A549 (cell line): ENCODE data around the gene UBE2R2. TPM values are rescaled to one million over a fixed set of nuclear protein-coding genes. Genes with fewer than 3 reads are reported as not detected.

Source experiments
- ATAC-seq, 2 experiments: fragments of 200-7000 bp in 1 of 2; fragments of >200 bp in 1 of 2; cut with Nextera tagmentation in 1 of 2; cut with Tn5 transposase in 1 of 2; 3 replicates each; pipeline versions ENCODE4 v1.8.0 to v1.9.1; 2018 to 2020; ENCODE audit warnings: mild to moderate bottlenecking in 1 of 2, moderate library complexity in 1 of 2
- CTCF ChIA-PET: fragments of 300-600 bp; sonication (Branson Sonifier 250); formaldehyde crosslinking; extraction: SDS; loops from one replicate; lab custom pipeline; 2021; ENCODE audit warnings: antibody characterized with exemption, inconsistent platforms; lab: Yijun Ruan, JAX
- POLR2A ChIA-PET: fragments of 350-600 bp; formaldehyde crosslinking; extraction: SDS; loops from one replicate; lab custom pipeline; 2021; ENCODE audit warnings: antibody characterized with exemption, inconsistent platforms; lab: Yijun Ruan, JAX
- DNase-seq, 2 experiments: peaks; one replicate each; pipeline versions ENCODE4 v3.0.0 to v3.0.0-alpha.2; 2011 to 2016; ENCODE audit warnings: low read depth in 1 of 2, low spot score in 1 of 2
- FAIRE-seq: peaks from 2 replicates; lab custom pipeline; 2011; peaks lifted over from hg19 to GRCh38; lab: Jason Lieb, UNC
- H3K27ac ChIP-seq, 2 experiments: fragments of >200 bp; sonication (Bioruptor Twin); formaldehyde crosslinking; 3 replicates each; pipeline ENCODE4 v1.5.1; 2016 to 2017
- H3K4me1 ChIP-seq: fragments of >200 bp; sonication (Bioruptor Twin); formaldehyde crosslinking; 3 replicates; pipeline ENCODE4 v1.6.1; 2016
- H3K4me2 ChIP-seq: fragments of >200 bp; sonication (Bioruptor Twin); formaldehyde crosslinking; 3 replicates; pipeline ENCODE4 v1.6.1; 2016
- H3K4me3 ChIP-seq: fragments of >200 bp; sonication (Bioruptor Twin); formaldehyde crosslinking; 3 replicates; pipeline ENCODE4 v1.5.1; 2016
- H3K9me3 ChIP-seq: fragments of >200 bp; sonication (Bioruptor Twin); formaldehyde crosslinking; 3 replicates; pipeline ENCODE4 v1.6.1; 2016
- CBX2 ChIP-seq: fragments of 200-600 bp; sonication (generic); IDR thresholded peaks from 2 replicates; pipeline ENCODE4 v1.6.1; 2016; ENCODE audit warnings: low read depth, mild to moderate bottlenecking, borderline replicate concordance
- CEBPB ChIP-seq, 2 experiments: fragments of >200 bp in 1 of 2; sonication (Bioruptor Twin) in 1 of 2; formaldehyde crosslinking in 1 of 2; IDR thresholded peaks; 2 replicates each; pipeline ENCODE4 v1.6.1; 2012 to 2016
- CHD2 ChIP-seq: fragments of 150-350 bp; IDR thresholded peaks from 2 replicates; pipeline ENCODE4 v1.6.1; 2014; ENCODE audit warnings: low read length; ENCODE audit not compliant: partially characterized antibody
- CHD4 ChIP-seq: fragments of 200-600 bp; sonication (generic); IDR thresholded peaks from 2 replicates; pipeline ENCODE4 v1.6.1; 2016; ENCODE audit warnings: antibody characterized with exemption, mild to moderate bottlenecking, borderline replicate concordance
- CTCF ChIP-seq: fragments of >200 bp; sonication (Bioruptor Twin); formaldehyde crosslinking; IDR thresholded peaks from 3 replicates; pipeline ENCODE4 v1.5.1; 2016
- ELK1 ChIP-seq: fragments of 150-350 bp; IDR thresholded peaks from 2 replicates; pipeline ENCODE4 v1.6.1; 2014; ENCODE audit warnings: low read depth, mild to moderate bottlenecking, low read length
- FOSB ChIP-seq: fragments of 250-450 bp; sonication (Bioruptor Pico); IDR thresholded peaks from 2 replicates; pipeline ENCODE4 v1.5.0; 2020; ENCODE audit warnings: mild to moderate bottlenecking, moderate library complexity
- FOSL2 ChIP-seq, 2 experiments: fragments of 450-650 bp in 1 of 2; fragments of >200 bp in 1 of 2; sonication (Bioruptor Twin) in 1 of 2; formaldehyde crosslinking; IDR thresholded peaks; 2 replicates each; pipeline versions ENCODE4 v1.5.0 to v1.6.1; 2016 to 2020; ENCODE audit warnings: mild to moderate bottlenecking in 1 of 2, moderate library complexity in 1 of 2
- FOXS1 ChIP-seq: fragments of 250-450 bp; sonication (Bioruptor Pico); IDR thresholded peaks from 2 replicates; pipeline ENCODE4 v1.5.0; 2020; ENCODE audit warnings: mild to moderate bottlenecking, moderate library complexity
- HOXA7 ChIP-seq: fragments of 250-450 bp; sonication (Bioruptor Pico); IDR thresholded peaks from 2 replicates; pipeline ENCODE4 v1.5.0; 2020; ENCODE audit warnings: mild to moderate bottlenecking, moderate library complexity
- HOXB5 ChIP-seq: fragments of 250-450 bp; sonication (Bioruptor Pico); IDR thresholded peaks from 2 replicates; pipeline ENCODE4 v1.5.0; 2020; ENCODE audit warnings: mild to moderate bottlenecking, moderate library complexity
- JUN ChIP-seq, 2 experiments: fragments of >200 bp; sonication (Bioruptor Twin); formaldehyde crosslinking; IDR thresholded peaks; 2 replicates in 1 of 2; 3 replicates in 1 of 2; pipeline ENCODE4 v1.6.1; 2016 to 2017
- KDM5A ChIP-seq: fragments of 200-600 bp; sonication (generic); IDR thresholded peaks from 2 replicates; pipeline ENCODE4 v1.6.1; 2016; ENCODE audit warnings: antibody characterized with exemption, mild to moderate bottlenecking
- MAFK ChIP-seq: fragments of 450-650 bp; IDR thresholded peaks from 2 replicates; pipeline ENCODE4 v1.6.1; 2014; ENCODE audit not compliant: partially characterized antibody
- MAZ ChIP-seq: fragments of 150-350 bp; IDR thresholded peaks from 2 replicates; pipeline ENCODE4 v1.6.1; 2014; ENCODE audit warnings: antibody characterized with exemption, low read depth, low read length, borderline replicate concordance
- NR3C1 ChIP-seq: fragments of >200 bp; sonication (Bioruptor Twin); formaldehyde crosslinking; IDR thresholded peaks from 3 replicates; pipeline ENCODE4 v1.6.1; 2017
- PHF8 ChIP-seq: fragments of 200-600 bp; sonication (generic); IDR thresholded peaks from 2 replicates; pipeline ENCODE4 v1.6.1; 2016; ENCODE audit warnings: low read depth, mild to moderate bottlenecking, antibody characterized with exemption, moderate library complexity, borderline replicate concordance
- POLR2AphosphoS2 ChIP-seq: conservative IDR thresholded peaks from 2 replicates; pipeline ENCODE4 v1.6.1; 2012; ENCODE audit warnings: low read length, improper control_type of control experiment, inconsistent platforms
- RAD21 ChIP-seq, 2 experiments: fragments of >200 bp in 1 of 2; sonication (Bioruptor Twin) in 1 of 2; formaldehyde crosslinking in 1 of 2; IDR thresholded peaks in 1 of 2; conservative IDR thresholded peaks in 1 of 2; 2 replicates in 1 of 2; 3 replicates in 1 of 2; pipeline ENCODE4 v1.6.1; 2012 to 2018; ENCODE audit warnings: inconsistent platforms in 1 of 2
- RFX5 ChIP-seq: fragments of 450-650 bp; IDR thresholded peaks from 2 replicates; pipeline ENCODE4 v1.7.1; 2014; ENCODE audit warnings: antibody characterized with exemption, mild to moderate bottlenecking, moderate library complexity
- RNF2 ChIP-seq: fragments of 200-600 bp; sonication (generic); IDR thresholded peaks from 2 replicates; pipeline ENCODE4 v1.6.1; 2016; ENCODE audit warnings: low read depth, mild to moderate bottlenecking, antibody characterized with exemption, moderate library complexity, borderline replicate concordance
- SMC3 ChIP-seq: fragments of >200 bp; sonication (Bioruptor Twin); formaldehyde crosslinking; IDR thresholded peaks from 3 replicates; pipeline ENCODE4 v1.6.1; 2018; ENCODE audit warnings: inconsistent platforms
- SREBF2 ChIP-seq: fragments of 450-650 bp; IDR thresholded peaks from 2 replicates; pipeline ENCODE4 v1.6.1; 2014; ENCODE audit warnings: mild to moderate bottlenecking, moderate library complexity
- TFCP2L1 ChIP-seq: fragments of 250-450 bp; sonication (Bioruptor Pico); IDR thresholded peaks from 2 replicates; pipeline ENCODE4 v1.5.0; 2021; ENCODE audit warnings: mild to moderate bottlenecking
- WGBS: methylation state at CpG from one replicate; pipeline ENCODE4 v1.1.6; 2017; ENCODE audit errors: missing lambda C conversion rate; 5-methylcytosine and 5-hydroxymethylcytosine counted together
- polyA plus RNA-seq, 4 experiments: library from polyadenylated mRNA; depleted of rRNA in 3 of 4; stranded (reverse); fragments of >200 nt; fragmentation: RNase III in 1 of 4; extraction: RNeasy Plus Mini Kit Qiagen cat#74134 plus additional on column Dnase treatment in 1 of 4; gene quantifications; 2 replicates in 3 of 4; 3 replicates in 1 of 4; pipeline ENCODE4 v1.2.3, GENCODE V29; 2011 to 2017
- TF ChIP-seq, protein P1 (sequence below): fragments of >200 bp; sonication (Bioruptor Twin); formaldehyde crosslinking; IDR thresholded peaks from 2 replicates; pipeline ENCODE4 v1.6.1; 2016

UBE2R2 gene
- polyA plus RNA-seq, 2 of the 4 experiments (the other 2 are of a cell fraction) = 41.2 to 48.1 TPM

GRCh38 chr9:33813712-33814641, 3.0 kb upstream of the UBE2R2 start:
- FAIRE-seq (no peak), ATAC-seq (no peak), DNase-seq (peak; percentile 60 to 62)
- Histone ChIP-seq H3K4me1 (peaks cover 36% of the 10 kb centered on the region), H3K9me3 (no peaks in the 10 kb centered on the region), H3K4me2 (peak overlapping the region; percentile 32), H3K4me3 (no peak overlapping the region), H3K27ac (peak overlapping the region; percentile 99)
- WGBS = 70% methylated on average over 8 of the region's 8 CpGs
- CTCF ChIA-PET = interaction anchor here (0.6 to 4.4 kb wide), 63 partner anchors 10 to 1283 kb away, joined by 3 to 90 read pairs (median 4); partner anchors contain the start of gene PRSS3
- TF ChIP-seq FOSB (CRISPR knock-in tag) (no peak), CHD2 (no peak), RAD21 (conservative IDR thresholded peaks at IDR 0.05 in 1 of 2, IDR thresholded peaks at IDR 0.05 in 1 of 2) (peak; percentile 65), SMC3 (peak; percentile 86), CEBPB (IDR thresholded peaks at IDR 0.05) (peak in 1 of 2 experiments; percentile 27; a peak in 1 of 4 replicates), MAZ (no peak), CTCF (peak; percentile 85), JUN (IDR thresholded peaks at IDR 0.05) (no peak), TFCP2L1 (CRISPR knock-in tag) (no peak), ELK1 (no peak), RNF2 (no peak), FOSL2 (IDR thresholded peaks at IDR 0.05) (no peak), FOSL2 (CRISPR knock-in tag; IDR thresholded peaks at IDR 0.05) (peak; percentile 51), SREBF2 (no peak)
- TF ChIP-seq, protein P1, sequence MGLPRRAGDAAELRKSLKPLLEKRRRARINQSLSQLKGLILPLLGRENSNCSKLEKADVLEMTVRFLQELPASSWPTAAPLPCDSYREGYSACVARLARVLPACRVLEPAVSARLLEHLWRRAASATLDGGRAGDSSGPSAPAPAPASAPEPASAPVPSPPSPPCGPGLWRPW = no peak
- POLR2A ChIA-PET = interaction anchor here (0.7 to 1.0 kb wide), 3 partner anchors 13 to 38 kb away, joined by 4 read pairs; no protein-coding TSS in a partner anchor

DNA sequence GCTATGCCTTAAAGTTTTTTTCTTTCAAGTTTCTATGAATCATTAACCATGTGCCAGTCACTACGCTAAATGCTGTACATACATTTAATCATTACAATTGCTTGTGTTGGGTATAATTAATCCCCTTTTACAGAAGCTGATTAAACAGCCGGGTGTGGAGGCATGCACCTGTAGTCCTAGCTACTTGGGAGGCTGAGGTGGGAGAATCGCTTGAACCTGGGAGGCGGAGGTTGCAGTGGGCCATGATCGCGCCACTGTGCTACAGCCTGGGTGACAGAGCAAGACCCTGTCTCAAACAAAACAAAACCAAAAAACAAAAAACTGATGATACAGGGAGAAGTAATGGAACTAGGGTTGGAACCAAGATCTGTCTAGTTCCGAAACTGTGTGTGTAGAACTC, 1.2 kb upstream of the UBE2R2 start:
- DNase-seq = no peak
- ATAC-seq = no peak
- ChIA-PET POLR2A (interaction anchor here (1.0 kb wide), 1 partner anchor 192 kb away, joined by 3 read pairs; no protein-coding TSS in a partner anchor), CTCF (interaction anchor here (0.6 to 4.4 kb wide), 8 partner anchors 11 to 258 kb away, joined by 3 to 90 read pairs (median 4); no protein-coding TSS in a partner anchor)
- no peak overlapping the region; the same call in 2 of the 3 replicates for H3K4me3 ChIP-seq
- peak overlapping the region; percentile 99 for H3K27ac ChIP-seq
- peaks cover 50% of the 10 kb centered on the region for H3K4me1 ChIP-seq
- TF ChIP-seq CHD2 (no peak), MAZ (no peak)
- H3K4me2 ChIP-seq = peak overlapping the region; percentile 89
- H3K9me3 ChIP-seq = no peaks in the 10 kb centered on the region
- FAIRE-seq = no peak
- WGBS = 98% methylated on average over 7 of the region's 7 CpGs

GRCh38 chr9:33817327-33818166, 587 bp downstream of the UBE2R2 start:
- Histone ChIP-seq H3K4me2 (peak overlapping the region; percentile 98), H3K4me1 (peaks cover 55% of the 10 kb centered on the region), H3K9me3 (no peaks in the 10 kb centered on the region), H3K4me3 (peak overlapping the region; percentile 81), H3K27ac (peak overlapping the region; percentile 99)
- WGBS = 0% methylated on average over 7 of the region's 81 CpGs
- FAIRE-seq (no peak), DNase-seq (peak; percentile 83 to 85), ATAC-seq (peak; percentile 74 to 76)
- ChIA-PET POLR2A (interaction anchor here (0.7 to 1.2 kb wide), 2 partner anchors 130 to 231 kb away, joined by 3 to 4 read pairs; partner anchors contain the start of gene UBAP2), CTCF (interaction anchor here (0.6 to 1.0 kb wide), 4 partner anchors 12 to 62 kb away, joined by 3 to 5 read pairs (median 4); no protein-coding TSS in a partner anchor)
- TF ChIP-seq FOSB (CRISPR knock-in tag) (no peak), PHF8 (peak; percentile 67; the same call in 1 of the 2 replicates), HOXA7 (CRISPR knock-in tag) (no peak), SREBF2 (no peak), HOXB5 (peak; percentile 64; the same call in 1 of the 2 replicates), CBX2 (no peak), RFX5 (peak; percentile 50; the same call in 1 of the 2 replicates), KDM5A (no peak), FOXS1 (CRISPR knock-in tag) (no peak), POLR2AphosphoS2 (no peak), CHD4 (no peak), NR3C1 (no peak), MAZ (no peak), MAFK (no peak), FOSL2 (IDR thresholded peaks at IDR 0.05) (no peak), FOSL2 (CRISPR knock-in tag; IDR thresholded peaks at IDR 0.05) (no peak)
